ENCODE measurements around the gene GBGT1.
A peak's percentile ranks its signal among the peaks of the same experiment; 100 is the strongest.

The GBGT1 gene

GRCh38 chr9:133122935-133123611 is 40.6 kb downstream of the GBGT1 start:
- DNase-seq = no peak

- no peak for DNase-seq
These were observed 41.1 kb downstream of the GBGT1 start for GRCh38 chr9:133122605-133122934.

GRCh38 chr9:133121915-133122550 is 41.7 kb downstream of the GBGT1 start:
- DNase-seq = no peak

GRCh38 chr9:133121198-133121914 is 42.4 kb downstream of the GBGT1 start, which contains the start of gene RALGDS:
TSS of gene RALGDS (minus strand) at chr9:133121240. CDS start at chr9:133121154, 86 bp downstream.
- peak; percentile 92 for DNase-seq

GRCh38 chr9:133120501-133121197 is 43.1 kb downstream of the GBGT1 start:
- DNase-seq = no peak

GRCh38 chr9:133119846-133120500 is 43.7 kb downstream of the GBGT1 start:
- no peak for DNase-seq

- no peak for DNase-seq
These were observed 44.4 kb downstream of the GBGT1 start for GRCh38 chr9:133119103-133119845.

GRCh38 chr9:133118568-133118967 is 45.1 kb downstream of the GBGT1 start:
- no peak for DNase-seq

- no peak for DNase-seq
These were observed 45.6 kb downstream of the GBGT1 start for GRCh38 chr9:133118179-133118520.

GRCh38 chr9:133117271-133118178 is 46.2 kb downstream of the GBGT1 start:
- DNase-seq = no peak

GRCh38 chr9:133116346-133117231 is 47.1 kb downstream of the GBGT1 start:
- no peak for DNase-seq

- DNase-seq = peak; percentile 40
These were observed 47.9 kb downstream of the GBGT1 start for GRCh38 chr9:133115604-133116345.

- no peak for DNase-seq
These were observed 48.7 kb downstream of the GBGT1 start for GRCh38 chr9:133114886-133115603.

- DNase-seq = no peak
These were observed 49.5 kb downstream of the GBGT1 start for GRCh38 chr9:133113949-133114885.

- no peak for DNase-seq
These were observed 50.4 kb downstream of the GBGT1 start for GRCh38 chr9:133113163-133113948.

GRCh38 chr9:133112663-133113026 is 51.1 kb downstream of the GBGT1 start:
- no peak for DNase-seq
